Testis (tissue), 3 donors: Measurements from ENCODE around the gene ZNF433. TPM values are rescaled to one million over a fixed set of nuclear protein-coding genes. Genes with fewer than 3 reads are reported as not detected.

Source experiments
- DNase-seq: peaks from one replicate; pipeline ENCODE4 v3.0.0-alpha.2; 2019
- H3K27ac ChIP-seq, 2 donors: fragments of 200-600 bp; sonication (generic); one replicate each; pipeline ENCODE4 v1.5.1; 2019
- H3K27me3 ChIP-seq: fragments of 200-600 bp; sonication (generic); one replicate; pipeline ENCODE4 v1.5.1; 2019
- H3K36me3 ChIP-seq: fragments of 200-600 bp; sonication (generic); one replicate; pipeline ENCODE4 v1.5.1; 2017; ENCODE audit warnings: low read depth; ENCODE audit errors: missing control alignments
- H3K4me1 ChIP-seq: fragments of 200-600 bp; sonication (generic); one replicate; pipeline ENCODE4 v1.5.1; 2019
- H3K4me3 ChIP-seq, 2 donors: fragments of 200-600 bp; sonication (generic); one replicate each; pipeline ENCODE4 v1.5.1; 2017 to 2019
- H3K9me3 ChIP-seq: fragments of 200-600 bp; sonication (generic); one replicate; pipeline ENCODE4 v1.5.1; 2017
- CTCF ChIP-seq, 3 experiments: fragments of 450-650 bp in 2 of 3; fragments of 200-600 bp in 1 of 3; sonication (generic) in 1 of 3; IDR thresholded peaks; one replicate each; pipeline ENCODE4 v1.5.1; 2016 to 2019; ENCODE audit warnings: antibody characterized with exemption in 3 of 3, mild to moderate bottlenecking in 2 of 3, moderate library complexity in 1 of 3
- POLR2A ChIP-seq: fragments of 450-650 bp; IDR thresholded peaks from one replicate; pipeline ENCODE4 v1.6.1; 2017; ENCODE audit warnings: antibody characterized with exemption, mild to moderate bottlenecking, moderate library complexity
- WGBS, 2 donors: methylation state at CpG; one replicate each; pipeline ENCODE4 v1.1.5; 2018; 5-methylcytosine and 5-hydroxymethylcytosine counted together
- intact Hi-C: fragments of 100-400 bp; cut with DNase I; formaldehyde crosslinking; loops from one replicate; pipeline ENCODE4 v1.15.1; 2023; ENCODE audit warnings: low total_unique reads
- polyA plus RNA-seq: library from polyadenylated mRNA; stranded (reverse); fragments of 350-450 nt; fragmentation: Illumina TruSeq; extraction: RNeasy Lipid Tissue Mini Kit (QIAGEN cat#74804); gene quantifications from one replicate; pipeline ENCODE4 v1.2.3, GENCODE V29; 2014; ENCODE audit warnings: low read depth, low replicate concordance; ENCODE audit not compliant: insufficient read depth
- small RNA-seq, 2 donors: library from RNA; depleted of rRNA; stranded (forward); fragments of <200 nt; gene quantifications; one replicate each; pipeline ENCODE3, GENCODE V24; 2016
- total RNA-seq, 2 donors: library from RNA; depleted of rRNA; stranded (reverse); fragments of >200 nt; gene quantifications; one replicate each; pipeline ENCODE4 v1.2.3, GENCODE V29; 2016

Gene ZNF433
- total and polyA plus RNA-seq, 3 donors from 2014 or later: 26.1 to 46.6 (median 43.4) TPM

DNA sequence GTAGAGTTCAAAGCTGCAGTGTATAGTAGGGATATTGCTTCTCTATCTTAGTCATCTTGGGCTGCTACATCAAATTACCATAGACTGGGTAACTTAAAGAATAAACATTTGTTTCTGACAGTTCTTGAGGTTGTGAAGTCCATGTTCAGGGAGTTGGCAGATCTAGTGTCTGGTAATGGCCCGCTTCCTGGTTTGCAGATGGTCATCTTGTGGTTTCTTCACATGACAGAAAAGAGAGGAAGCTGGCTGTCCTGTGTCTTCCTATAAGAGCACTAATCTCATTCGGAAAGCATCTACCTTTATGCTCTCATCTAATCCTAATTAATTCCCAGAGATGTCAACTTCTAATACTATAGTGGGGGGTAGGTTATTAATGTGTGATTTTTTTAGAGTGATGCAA is 64.4 kb downstream of the ZNF433 start:
- H3K9me3 ChIP-seq: no peaks in the 10 kb centered on the region
- no peaks in the 10 kb centered on the region for H3K27me3 ChIP-seq
- H3K4me1 ChIP-seq: no peaks in the 10 kb centered on the region
- no peak overlapping the region for H3K4me3 ChIP-seq
- H3K36me3 ChIP-seq: no peaks in the 10 kb centered on the region
- 86 to 93% methylated on average over 2 of the region's 2 CpGs for WGBS, 2 donors
- DNase-seq: no peak
- intact Hi-C loops: no loop called here
- H3K27ac ChIP-seq: no peak overlapping the region
- no peak for TF ChIP-seq POLR2A
- TF ChIP-seq CTCF (IDR thresholded peaks at IDR 0.05): no peak

DNA sequence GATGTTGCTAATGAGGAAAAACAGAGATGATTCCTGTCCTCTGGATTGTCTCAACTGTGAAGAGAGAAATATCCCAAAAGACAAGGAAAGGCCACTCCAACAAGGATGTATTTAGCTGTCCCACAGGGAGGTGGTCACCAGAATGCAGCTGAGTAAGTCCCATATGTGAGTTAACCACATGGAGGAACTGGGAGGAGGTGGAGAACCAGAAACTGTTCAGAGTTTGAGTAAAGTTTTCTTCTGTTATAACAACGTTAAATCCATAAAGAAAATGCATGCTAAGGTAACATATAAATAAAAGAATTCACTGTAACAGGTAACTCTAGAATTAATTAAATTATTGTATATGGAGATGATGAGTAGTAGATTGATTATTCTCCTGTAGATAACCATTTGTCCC is 65.3 kb downstream of the ZNF433 start:
- H3K27ac ChIP-seq: no peak overlapping the region
- no peak overlapping the region for H3K4me3 ChIP-seq
- H3K4me1 ChIP-seq: peaks cover 4% of the 10 kb centered on the region
- TF ChIP-seq CTCF (IDR thresholded peaks at IDR 0.05) (no peak), POLR2A (no peak)
- H3K9me3 ChIP-seq: no peaks in the 10 kb centered on the region
- intact Hi-C loops: no loop called here
- no peaks in the 10 kb centered on the region for H3K27me3 ChIP-seq
- 78 to 84% methylated on average over 1 of the region's 1 CpG for WGBS, 2 donors
- H3K36me3 ChIP-seq: no peaks in the 10 kb centered on the region
- no peak for DNase-seq

- peak within 1 kb of the TSS; percentile 77 to 78 for H3K4me3 ChIP-seq
- 0% methylated on average over 19 to 43 of the region's 47 CpGs for WGBS, 2 donors
- H3K27me3 ChIP-seq: no peaks in the 10 kb centered on the region
- peak within 1 kb of the TSS; percentile 83 to 98 for H3K27ac ChIP-seq
- no peaks in the 10 kb centered on the region for H3K9me3 ChIP-seq
- TF ChIP-seq CTCF (IDR thresholded peaks at IDR 0.05) (no peak), POLR2A (peak; percentile 26)
- H3K36me3 ChIP-seq: no peaks in the 10 kb centered on the region
- intact Hi-C loops: no loop called here
- H3K4me1 ChIP-seq: peaks cover 16% of the 10 kb centered on the region
- DNase-seq: peak; percentile 98
Observed at GRCh38 chr19:11964858-11965645, 70.4 kb downstream of the ZNF433 start, which contains the start of gene ZNF763. Gene ZNF763, plus strand, starts transcription at chr19:11965040. Its CDS starts 169 bp downstream, at chr19:11965209.

Small RNA genes within 50 kb of the gene (small RNA-seq; reads per million reads assigned to genes)
- gene RNA5SP464: 0 reads per million in 2 donors
- gene RNA5SP465: 0 reads per million in 2 donors
- 0 reads per million in 2 donors for gene RNA5SP466

Other genes starting within 250 kb of the ZNF433 start
- gene ZNF491, start 237.2 kb downstream of the ZNF433 start, total RNA-seq: 1 to 10 TPM in 1 of 2 donors, under 1 TPM in 1; 0.62 to 2.6 TPM
- gene ZNF491, start 237.2 kb downstream of the ZNF433 start, polyA plus RNA-seq: 1.2 TPM
- 10 to 100 TPM; 14.1 to 16.7 TPM for gene ZNF440, start 221.4 kb downstream of the ZNF433 start, total RNA-seq
- gene ZNF440, start 221.4 kb downstream of the ZNF433 start, polyA plus RNA-seq: 11.3 TPM
- 10 to 100 TPM; 17.1 to 20.1 TPM for gene ZNF439, start 187.0 kb downstream of the ZNF433 start, total RNA-seq
- gene ZNF439, start 187.0 kb downstream of the ZNF433 start, polyA plus RNA-seq: 5.9 TPM
- gene ZNF69, start 147.9 kb downstream of the ZNF433 start, total RNA-seq: 10 to 100 TPM; 31.7 to 39.8 TPM
- gene ZNF69, start 147.9 kb downstream of the ZNF433 start, polyA plus RNA-seq: 2.5 TPM
- gene ZNF700, start 110.6 kb downstream of the ZNF433 start, total RNA-seq: 10 to 100 TPM; 22.0 to 26.1 TPM
- gene ZNF700, start 110.6 kb downstream of the ZNF433 start, polyA plus RNA-seq: 9.0 TPM
- 1 to 10 TPM; 5.0 to 7.9 TPM for gene ZNF763, start 70.6 kb downstream of the ZNF433 start, total RNA-seq
- gene ZNF763, start 70.6 kb downstream of the ZNF433 start, polyA plus RNA-seq: 7.6 TPM
- gene ZNF878, start 17.3 kb upstream of the ZNF433 start, total RNA-seq: 1 to 10 TPM in 1 of 2 donors, under 1 TPM in 1; 0.31 to 1.1 TPM
- 0.54 TPM for gene ZNF878, start 17.3 kb upstream of the ZNF433 start, polyA plus RNA-seq
- 10 to 100 TPM; 15.7 to 18.0 TPM for gene ZNF844, start 29.1 kb upstream of the ZNF433 start, total RNA-seq
- gene ZNF844, start 29.1 kb upstream of the ZNF433 start, polyA plus RNA-seq: 10.3 TPM
- 1 to 10 TPM; 7.5 to 8.9 TPM for gene ZNF20, start 104.7 kb upstream of the ZNF433 start, total RNA-seq
- 10.9 TPM for gene ZNF20, start 104.7 kb upstream of the ZNF433 start, polyA plus RNA-seq
- 1 to 10 TPM; 6.5 to 8.2 TPM for gene ZNF625, start 121.1 kb upstream of the ZNF433 start, total RNA-seq
- gene ZNF625, start 121.1 kb upstream of the ZNF433 start, polyA plus RNA-seq: 1.4 TPM
- 10 to 100 TPM; 14.6 to 18.7 TPM for gene ZNF136, start 127.4 kb upstream of the ZNF433 start, total RNA-seq
- gene ZNF136, start 127.4 kb upstream of the ZNF433 start, polyA plus RNA-seq: 7.9 TPM